Muscle layer of duodenum (tissue), 2 donors: Measurements from ENCODE around the gene CLEC2A.
"Not testable (repeated sequence)": the region's sequence is repeated elsewhere in the genome, so short reads cannot be mapped to it uniquely, and the experiment has no call there.

Experiments used
- H3K27ac ChIP-seq: one replicate; pipeline ENCODE4 v1.7.0; 2013; ENCODE audit warnings: mild to moderate bottlenecking, low read length
- H3K27me3 ChIP-seq: one replicate; pipeline ENCODE4 v1.7.0; 2013; ENCODE audit warnings: low read depth, mild to moderate bottlenecking, control low read depth, low read length
- H3K36me3 ChIP-seq, 2 donors: one replicate each; pipeline ENCODE4 v1.7.0; 2013; ENCODE audit warnings: low read length in 2 of 2, control low read depth in 1 of 2, mild to moderate bottlenecking in 1 of 2; ENCODE audit not compliant: insufficient read depth in 2 of 2, control insufficient read depth in 1 of 2
- H3K4me1 ChIP-seq, 2 donors: one replicate each; pipeline ENCODE4 v1.7.0; 2013; ENCODE audit warnings: low read length in 2 of 2, mild to moderate bottlenecking in 2 of 2, control low read depth in 1 of 2, moderate library complexity in 1 of 2; ENCODE audit not compliant: insufficient read depth in 2 of 2, control insufficient read depth in 1 of 2
- H3K4me3 ChIP-seq, 2 donors: one replicate each; pipeline ENCODE4 v1.7.0; 2013; ENCODE audit warnings: low read length in 2 of 2, low read depth in 1 of 2, mild to moderate bottlenecking in 1 of 2
- H3K9me3 ChIP-seq, 2 donors: one replicate each; pipeline ENCODE4 v1.7.0; 2013; ENCODE audit warnings: low read length in 2 of 2, control low read depth in 1 of 2, mild to moderate bottlenecking in 1 of 2; ENCODE audit not compliant: control insufficient read depth in 1 of 2
- donor health status: healthy.

Gene CLEC2A

GRCh38 chr12:9932270-9932669 lies at the start of gene CLEC2A:
Gene CLEC2A, minus strand, starts transcription at chr12:9932370. Its CDS starts 41 bp downstream, at chr12:9932329.
- Histone ChIP-seq H3K36me3 (no peaks in the 10 kb centered on the region), H3K9me3 (no peaks in the 10 kb centered on the region), H3K4me3 (no peak within 1 kb of the TSS), H3K27me3 (no peaks in the 10 kb centered on the region), H3K4me1 (no peaks in the 10 kb centered on the region), H3K27ac (no peak within 1 kb of the TSS)

- no peaks in the 10 kb centered on the region for H3K9me3 ChIP-seq
- no peak overlapping the region for H3K27ac ChIP-seq
Measured at GRCh38 chr12:9980126-9980525, 48.0 kb upstream of the CLEC2A start.

GRCh38 chr12:9977916-9978315 lies 45.7 kb upstream of the CLEC2A start:
- Histone ChIP-seq H3K27me3 (no peaks in the 10 kb centered on the region), H3K9me3 (no peaks in the 10 kb centered on the region), H3K36me3 (no peaks in the 10 kb centered on the region), H3K4me1 (peaks cover 0 to 3% of the 10 kb centered on the region in 2 donors), H3K27ac (no peak overlapping the region), H3K4me3 (no peak overlapping the region)

More at GRCh38 chr12:9980126-9980525, 48.0 kb upstream of the CLEC2A start:
- H3K36me3 ChIP-seq = no peaks in the 10 kb centered on the region
- no peaks in the 10 kb centered on the region for H3K27me3 ChIP-seq
- H3K4me3 ChIP-seq = no peak overlapping the region
- peaks cover 0 to 3% of the 10 kb centered on the region in 2 donors for H3K4me1 ChIP-seq

- not testable (repeated sequence) for H3K9me3 ChIP-seq, H3K27ac ChIP-seq, H3K27me3 ChIP-seq, H3K4me1 ChIP-seq, H3K36me3 ChIP-seq, H3K4me3 ChIP-seq
Measured at GRCh38 chr12:9976626-9977025, 44.5 kb upstream of the CLEC2A start.

- Histone ChIP-seq H3K27me3 (no peaks in the 10 kb centered on the region), H3K36me3 (no peaks in the 10 kb centered on the region), H3K4me1 (peaks cover 0 to 3% of the 10 kb centered on the region in 2 donors), H3K4me3 (no peak overlapping the region), H3K9me3 (no peaks in the 10 kb centered on the region), H3K27ac (no peak overlapping the region)
Measured at GRCh38 chr12:9975614-9976013, 43.4 kb upstream of the CLEC2A start.

GRCh38 chr12:9974731-9975130 lies 42.6 kb upstream of the CLEC2A start:
- H3K4me1 ChIP-seq, H3K27ac ChIP-seq, H3K9me3 ChIP-seq, H3K36me3 ChIP-seq, H3K27me3 ChIP-seq, H3K4me3 ChIP-seq: not testable (repeated sequence)

GRCh38 chr12:9973949-9974348 lies 41.8 kb upstream of the CLEC2A start:
- Histone ChIP-seq H3K36me3 (no peaks in the 10 kb centered on the region), H3K9me3 (no peaks in the 10 kb centered on the region)

GRCh38 chr12:9971181-9971580 lies 39.0 kb upstream of the CLEC2A start, which contains the start of gene CLEC12A:
Gene CLEC12A, plus strand, starts transcription at chr12:9971409. Its CDS starts 188 bp downstream, at chr12:9971597.
- no peak within 1 kb of the TSS for H3K4me3 ChIP-seq
- no peaks in the 10 kb centered on the region for H3K9me3 ChIP-seq
- H3K27ac ChIP-seq = no peak within 1 kb of the TSS
- H3K4me1 ChIP-seq = no peaks in the 10 kb centered on the region
- H3K36me3 ChIP-seq = no peaks in the 10 kb centered on the region
- H3K27me3 ChIP-seq = no peaks in the 10 kb centered on the region

More at GRCh38 chr12:9973949-9974348, 41.8 kb upstream of the CLEC2A start:
- Histone ChIP-seq H3K27me3 (no peaks in the 10 kb centered on the region), H3K27ac (no peak overlapping the region), H3K4me1 (no peaks in the 10 kb centered on the region), H3K4me3 (no peak overlapping the region)

- no peaks in the 10 kb centered on the region for H3K36me3 ChIP-seq
- no peaks in the 10 kb centered on the region for H3K9me3 ChIP-seq
- H3K27me3 ChIP-seq = no peaks in the 10 kb centered on the region
- no peak overlapping the region for H3K27ac ChIP-seq
- H3K4me1 ChIP-seq = no peaks in the 10 kb centered on the region
- H3K4me3 ChIP-seq = no peak overlapping the region
Measured at GRCh38 chr12:9969673-9970072, 37.5 kb upstream of the CLEC2A start.

GRCh38 chr12:9961901-9962300 lies 29.7 kb upstream of the CLEC2A start:
- Histone ChIP-seq H3K4me1 (no peaks in the 10 kb centered on the region), H3K4me3 (no peak overlapping the region), H3K36me3 (no peaks in the 10 kb centered on the region)

GRCh38 chr12:9961106-9961505 lies 28.9 kb upstream of the CLEC2A start:
- Histone ChIP-seq H3K27ac (no peak overlapping the region), H3K27me3 (no peaks in the 10 kb centered on the region), H3K36me3 (no peaks in the 10 kb centered on the region), H3K4me3 (no peak overlapping the region), H3K4me1 (no peaks in the 10 kb centered on the region), H3K9me3 (no peaks in the 10 kb centered on the region)

More at GRCh38 chr12:9961901-9962300, 29.7 kb upstream of the CLEC2A start:
- Histone ChIP-seq H3K27me3 (no peaks in the 10 kb centered on the region), H3K9me3 (no peaks in the 10 kb centered on the region), H3K27ac (no peak overlapping the region)

- H3K4me1 ChIP-seq = no peaks in the 10 kb centered on the region
- no peak overlapping the region for H3K4me3 ChIP-seq
- H3K27ac ChIP-seq = no peak overlapping the region
- no peaks in the 10 kb centered on the region for H3K36me3 ChIP-seq
- H3K9me3 ChIP-seq = no peaks in the 10 kb centered on the region
- H3K27me3 ChIP-seq = no peaks in the 10 kb centered on the region
Measured at GRCh38 chr12:9960590-9960989, 28.4 kb upstream of the CLEC2A start.
